Measurements from ENCODE around the gene GPC3.
"Not testable (repeated sequence)": the region's sequence is repeated elsewhere in the genome, so short reads cannot be mapped to it uniquely, and the experiment has no call there.

Gene GPC3

GRCh38 chrX:133530960-133531359 is 454.4 kb downstream of the GPC3 start:
- TF ChIP-seq, protein P1, sequence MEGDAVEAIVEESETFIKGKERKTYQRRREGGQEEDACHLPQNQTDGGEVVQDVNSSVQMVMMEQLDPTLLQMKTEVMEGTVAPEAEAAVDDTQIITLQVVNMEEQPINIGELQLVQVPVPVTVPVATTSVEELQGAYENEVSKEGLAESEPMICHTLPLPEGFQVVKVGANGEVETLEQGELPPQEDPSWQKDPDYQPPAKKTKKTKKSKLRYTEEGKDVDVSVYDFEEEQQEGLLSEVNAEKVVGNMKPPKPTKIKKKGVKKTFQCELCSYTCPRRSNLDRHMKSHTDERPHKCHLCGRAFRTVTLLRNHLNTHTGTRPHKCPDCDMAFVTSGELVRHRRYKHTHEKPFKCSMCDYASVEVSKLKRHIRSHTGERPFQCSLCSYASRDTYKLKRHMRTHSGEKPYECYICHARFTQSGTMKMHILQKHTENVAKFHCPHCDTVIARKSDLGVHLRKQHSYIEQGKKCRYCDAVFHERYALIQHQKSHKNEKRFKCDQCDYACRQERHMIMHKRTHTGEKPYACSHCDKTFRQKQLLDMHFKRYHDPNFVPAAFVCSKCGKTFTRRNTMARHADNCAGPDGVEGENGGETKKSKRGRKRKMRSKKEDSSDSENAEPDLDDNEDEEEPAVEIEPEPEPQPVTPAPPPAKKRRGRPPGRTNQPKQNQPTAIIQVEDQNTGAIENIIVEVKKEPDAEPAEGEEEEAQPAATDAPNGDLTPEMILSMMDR (conservative IDR thresholded peaks at IDR 0.05; ENCODE audit: control insufficient read depth, insufficient read depth, low read depth, low read length) = no peak
- no peak for DNase-seq (ENCODE audit: low read depth)
- no peak overlapping the region for H3K4me3 ChIP-seq (ENCODE audit: control insufficient read depth, low read depth, low read length)

GRCh38 chrX:133529578-133529977 is 455.8 kb downstream of the GPC3 start:
- TF ChIP-seq, protein P1 (conservative IDR thresholded peaks at IDR 0.05; ENCODE audit: control insufficient read depth, insufficient read depth, low read depth, low read length) = no peak
- no peak overlapping the region for H3K4me3 ChIP-seq (ENCODE audit: control insufficient read depth, low read depth, low read length)
- DNase-seq (ENCODE audit: low read depth) = no peak

DNA sequence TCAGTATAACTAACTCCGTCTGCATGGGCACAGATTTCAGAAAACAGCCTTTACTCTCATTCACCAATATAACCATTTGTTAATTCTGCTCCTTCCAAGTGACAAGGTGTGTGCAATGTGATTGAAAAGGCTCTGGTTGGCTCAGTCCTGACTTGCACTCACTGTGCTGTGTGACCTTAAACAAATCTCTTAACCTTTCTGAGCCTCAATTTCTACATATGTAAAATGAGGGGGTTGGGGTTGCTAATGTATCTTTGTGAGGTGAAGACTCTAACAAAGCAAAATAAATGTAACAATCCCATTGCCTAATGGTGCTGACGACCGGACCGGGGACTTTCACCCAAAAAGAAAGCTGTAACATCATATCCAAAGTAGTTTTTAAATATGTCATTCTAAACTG is 457.6 kb downstream of the GPC3 start:
- H3K4me3 ChIP-seq (ENCODE audit: control insufficient read depth, low read depth, low read length) = no peak overlapping the region
- no peak for DNase-seq (ENCODE audit: low read depth)
- TF ChIP-seq, protein P1 (conservative IDR thresholded peaks at IDR 0.05; ENCODE audit: control insufficient read depth, insufficient read depth, low read depth, low read length) = no peak

DNA sequence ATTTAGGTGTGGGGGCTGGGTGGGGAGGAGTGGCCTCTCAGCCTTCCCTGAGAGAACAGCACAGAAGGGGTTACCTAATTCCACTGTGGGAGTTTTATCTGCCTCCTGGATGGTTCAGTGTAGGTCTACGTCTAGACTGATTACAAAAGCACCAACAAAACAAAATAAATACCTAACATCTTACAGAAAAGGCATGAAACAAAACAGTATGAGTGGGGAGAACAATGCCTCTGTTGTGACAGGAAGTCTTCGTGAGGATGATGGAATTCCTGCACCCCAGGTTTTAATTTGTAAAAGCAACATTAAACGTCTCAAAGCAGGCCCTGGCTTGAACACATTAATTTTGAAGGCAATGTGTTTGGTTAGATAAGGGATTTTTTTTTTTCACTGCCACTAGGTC is 458.0 kb downstream of the GPC3 start:
- TF ChIP-seq, protein P1 (conservative IDR thresholded peaks at IDR 0.05; ENCODE audit: control insufficient read depth, insufficient read depth, low read depth, low read length) = no peak
- H3K4me3 ChIP-seq (ENCODE audit: control insufficient read depth, low read depth, low read length) = no peak overlapping the region
- DNase-seq (ENCODE audit: low read depth) = no peak

GRCh38 chrX:133526773-133527172 is 458.6 kb downstream of the GPC3 start:
- DNase-seq (ENCODE audit: low read depth) = not testable (repeated sequence)

DNA sequence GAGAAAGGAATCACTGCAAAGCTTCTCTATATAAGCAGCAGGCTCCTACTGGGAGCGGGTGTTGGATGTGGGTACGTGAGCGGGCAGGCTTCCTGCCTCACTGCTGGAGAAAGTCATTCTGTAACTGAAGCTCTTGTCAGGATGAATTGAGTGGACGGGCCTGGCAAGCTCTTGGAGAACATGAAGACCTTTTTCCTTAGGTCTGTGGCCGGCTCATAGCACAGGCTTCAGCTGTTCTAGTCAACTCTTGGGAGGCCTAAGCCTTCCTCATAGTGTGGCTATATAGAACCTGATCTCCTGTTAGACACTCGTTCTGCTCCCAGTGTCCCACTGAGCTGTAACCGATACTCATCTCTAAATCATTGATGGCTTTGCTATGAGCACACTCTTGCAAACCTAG is 461.9 kb downstream of the GPC3 start:
- TF ChIP-seq, protein P1 (conservative IDR thresholded peaks at IDR 0.05; ENCODE audit: control insufficient read depth, insufficient read depth, low read depth, low read length) = no peak
- no peak overlapping the region for H3K4me3 ChIP-seq (ENCODE audit: control insufficient read depth, low read depth, low read length)
- no peak for DNase-seq (ENCODE audit: low read depth)

More at GRCh38 chrX:133526773-133527172, 458.6 kb downstream of the GPC3 start:
- not testable (repeated sequence) for H3K4me3 ChIP-seq (ENCODE audit: control insufficient read depth, low read depth, low read length)

- no peak overlapping the region for H3K4me3 ChIP-seq (ENCODE audit: control insufficient read depth, low read depth, low read length)
These were observed 462.3 kb downstream of the GPC3 start for GRCh38 chrX:133523081-133523487.

More at GRCh38 chrX:133523081-133523487, 462.3 kb downstream of the GPC3 start:
- TF ChIP-seq, protein P1 (conservative IDR thresholded peaks at IDR 0.05; ENCODE audit: control insufficient read depth, insufficient read depth, low read depth, low read length) = no peak
- DNase-seq (ENCODE audit: low read depth) = peak; percentile 75
